Osteocyte (in vitro differentiated cells): ENCODE measurements around the gene BTG1. TPM values are rescaled to one million over a fixed set of nuclear protein-coding genes. Genes with fewer than 3 reads are reported as not detected.

Source experiments
- DNase-seq: peaks from one replicate; pipeline ENCODE4 v3.0.0; 2021; ENCODE audit warnings: mixed read lengths; ENCODE audit not compliant: unreplicated experiment; ENCODE audit errors: extremely low spot score
- H3K27ac Mint-ChIP-seq: one replicate; pipeline ENCODE4 v1.8.0; 2021; ENCODE audit warnings: mild to moderate bottlenecking, mixed read lengths; ENCODE audit not compliant: unreplicated experiment
- H3K27me3 Mint-ChIP-seq: one replicate; pipeline ENCODE4 v1.8.0; 2021; ENCODE audit warnings: mixed read lengths; ENCODE audit not compliant: unreplicated experiment
- H3K36me3 Mint-ChIP-seq: one replicate; pipeline ENCODE4 v1.8.0; 2021; ENCODE audit warnings: mixed read lengths; ENCODE audit not compliant: unreplicated experiment
- H3K4me1 Mint-ChIP-seq: one replicate; pipeline ENCODE4 v1.8.0; 2021; ENCODE audit warnings: mixed read lengths; ENCODE audit not compliant: unreplicated experiment
- H3K4me3 Mint-ChIP-seq: one replicate; pipeline ENCODE4 v1.8.0; 2021; ENCODE audit warnings: mild to moderate bottlenecking, moderate library complexity, mixed read lengths; ENCODE audit not compliant: unreplicated experiment
- H3K9me3 Mint-ChIP-seq: one replicate; pipeline ENCODE4 v1.8.0; 2021; ENCODE audit warnings: mixed read lengths; ENCODE audit not compliant: unreplicated experiment
- total RNA-seq: library from RNA; stranded (reverse); gene quantifications from 2 replicates; pipeline ENCODE4 v1.2.1, GENCODE V29; 2021
- TF ChIP-seq, protein P1 (sequence below): fragments of 200-600 bp; sonication (generic); IDR thresholded peaks from 2 replicates; pipeline ENCODE4 v1.5.0; 2021; ENCODE audit warnings: antibody characterized with exemption, mild to moderate bottlenecking, moderate library complexity

BTG1 gene
- total RNA-seq, 1 donor from 2014 or later = 121 TPM

DNA sequence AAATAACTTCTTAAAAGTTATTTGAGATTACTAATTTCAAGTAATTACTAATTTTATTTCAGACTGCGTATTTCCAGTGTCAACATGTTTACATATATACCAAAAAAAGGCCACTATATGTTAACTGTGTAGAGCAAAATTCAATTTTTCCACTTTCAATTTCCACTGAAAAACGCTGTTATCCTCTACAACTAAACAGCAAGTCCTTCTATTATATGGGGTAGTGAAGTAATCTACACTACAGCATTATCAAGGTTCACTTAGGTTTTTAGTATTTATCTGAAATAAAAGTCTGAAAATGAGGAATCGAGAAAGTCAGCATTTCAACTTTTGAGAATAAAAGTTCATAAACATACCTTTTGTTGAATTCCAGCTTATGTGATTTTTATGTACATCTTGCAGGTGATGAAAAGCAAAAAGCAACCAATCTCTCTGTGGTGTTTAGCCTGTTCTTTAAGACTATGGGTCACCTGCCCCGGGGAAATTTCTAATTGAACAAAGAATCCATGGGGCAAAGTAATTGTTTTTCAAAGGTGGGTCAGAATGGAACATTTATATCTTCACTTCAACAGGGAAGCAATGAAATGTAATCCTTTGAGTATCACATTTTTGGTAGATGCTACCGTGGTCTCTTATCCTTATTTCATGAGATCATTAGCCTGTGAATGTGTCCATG is 3.3 kb downstream of the BTG1 start:
- peaks cover 47% of the 10 kb centered on the region for H3K36me3 Mint-ChIP-seq
- peaks cover 73% of the 10 kb centered on the region for H3K4me1 Mint-ChIP-seq
- H3K27ac Mint-ChIP-seq = peak overlapping the region; percentile 64
- DNase-seq = no peak
- TF ChIP-seq, protein P1, sequence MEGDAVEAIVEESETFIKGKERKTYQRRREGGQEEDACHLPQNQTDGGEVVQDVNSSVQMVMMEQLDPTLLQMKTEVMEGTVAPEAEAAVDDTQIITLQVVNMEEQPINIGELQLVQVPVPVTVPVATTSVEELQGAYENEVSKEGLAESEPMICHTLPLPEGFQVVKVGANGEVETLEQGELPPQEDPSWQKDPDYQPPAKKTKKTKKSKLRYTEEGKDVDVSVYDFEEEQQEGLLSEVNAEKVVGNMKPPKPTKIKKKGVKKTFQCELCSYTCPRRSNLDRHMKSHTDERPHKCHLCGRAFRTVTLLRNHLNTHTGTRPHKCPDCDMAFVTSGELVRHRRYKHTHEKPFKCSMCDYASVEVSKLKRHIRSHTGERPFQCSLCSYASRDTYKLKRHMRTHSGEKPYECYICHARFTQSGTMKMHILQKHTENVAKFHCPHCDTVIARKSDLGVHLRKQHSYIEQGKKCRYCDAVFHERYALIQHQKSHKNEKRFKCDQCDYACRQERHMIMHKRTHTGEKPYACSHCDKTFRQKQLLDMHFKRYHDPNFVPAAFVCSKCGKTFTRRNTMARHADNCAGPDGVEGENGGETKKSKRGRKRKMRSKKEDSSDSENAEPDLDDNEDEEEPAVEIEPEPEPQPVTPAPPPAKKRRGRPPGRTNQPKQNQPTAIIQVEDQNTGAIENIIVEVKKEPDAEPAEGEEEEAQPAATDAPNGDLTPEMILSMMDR = no peak
- H3K4me3 Mint-ChIP-seq = peak overlapping the region; percentile 99
- no peaks in the 10 kb centered on the region for H3K9me3 Mint-ChIP-seq
- no peaks in the 10 kb centered on the region for H3K27me3 Mint-ChIP-seq

DNA sequence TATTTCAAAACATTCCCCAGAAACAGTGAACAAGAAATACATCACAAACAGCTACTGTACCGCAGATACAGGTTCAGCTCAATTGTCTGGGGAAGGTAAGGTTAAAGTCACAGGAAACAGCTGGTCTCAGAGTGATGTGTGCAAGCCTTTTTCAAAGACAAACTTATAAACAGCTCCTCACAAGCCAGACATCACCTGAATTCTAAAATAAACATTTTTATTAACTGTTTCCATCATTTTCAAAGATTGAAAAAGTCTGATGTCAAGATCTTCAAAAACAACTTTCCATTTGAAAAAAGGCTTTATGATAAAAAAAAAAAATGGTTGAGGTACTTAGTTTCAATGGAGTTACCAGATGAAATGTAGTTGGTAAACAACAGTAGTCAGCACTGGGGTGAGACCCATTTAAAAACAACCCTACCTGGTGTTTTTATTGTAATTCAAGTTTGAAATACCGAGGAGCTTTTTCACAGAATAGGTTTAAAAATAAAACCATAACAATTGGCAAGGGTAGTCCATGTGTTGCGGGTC is 4.0 kb downstream of the BTG1 start:
- DNase-seq = no peak
- peak overlapping the region; percentile 74 for H3K27ac Mint-ChIP-seq

DNA sequence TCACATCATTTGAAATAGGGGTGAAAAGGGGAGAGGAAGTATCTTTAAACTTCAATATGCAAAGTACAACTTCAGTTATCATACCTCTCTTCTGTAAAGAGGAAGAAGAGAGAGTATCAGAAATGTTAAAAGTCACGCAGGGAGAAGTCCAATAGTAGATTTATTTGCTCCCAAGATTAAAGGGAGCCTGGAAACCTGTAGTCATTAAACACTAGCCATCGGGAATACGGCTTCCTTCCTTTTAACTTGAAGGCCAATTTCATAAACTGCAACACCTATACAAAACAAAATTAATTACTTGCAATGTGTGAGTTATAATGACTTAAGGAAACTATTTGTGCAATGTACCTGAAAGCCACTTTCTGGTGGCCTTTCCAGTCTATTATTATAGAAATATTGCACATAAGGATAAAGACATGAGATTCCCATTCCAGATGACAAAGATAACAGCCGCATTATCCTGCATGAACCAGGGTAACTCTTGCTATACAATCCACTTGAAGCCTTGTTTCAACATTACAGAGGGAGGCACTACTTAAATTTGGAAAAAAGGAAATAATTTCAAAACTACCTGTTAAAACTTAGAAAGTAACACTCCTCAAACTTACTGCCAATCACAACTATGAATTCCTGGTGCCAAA is 4.6 kb downstream of the BTG1 start:
- Mint-ChIP-seq H3K4me3 (peak overlapping the region; percentile 99), H3K36me3 (peaks cover 47% of the 10 kb centered on the region), H3K27me3 (no peaks in the 10 kb centered on the region), H3K27ac (peak overlapping the region; percentile 74), H3K4me1 (peaks cover 76% of the 10 kb centered on the region), H3K9me3 (no peaks in the 10 kb centered on the region)
- no peak for DNase-seq
- TF ChIP-seq, protein P1 = no peak

More for the DNA sequence above, 4.0 kb downstream of the BTG1 start:
- no peaks in the 10 kb centered on the region for H3K27me3 Mint-ChIP-seq
- peaks cover 73% of the 10 kb centered on the region for H3K4me1 Mint-ChIP-seq
- TF ChIP-seq, protein P1 = no peak
- no peaks in the 10 kb centered on the region for H3K9me3 Mint-ChIP-seq
- peaks cover 47% of the 10 kb centered on the region for H3K36me3 Mint-ChIP-seq
- peak overlapping the region; percentile 99 for H3K4me3 Mint-ChIP-seq

DNA sequence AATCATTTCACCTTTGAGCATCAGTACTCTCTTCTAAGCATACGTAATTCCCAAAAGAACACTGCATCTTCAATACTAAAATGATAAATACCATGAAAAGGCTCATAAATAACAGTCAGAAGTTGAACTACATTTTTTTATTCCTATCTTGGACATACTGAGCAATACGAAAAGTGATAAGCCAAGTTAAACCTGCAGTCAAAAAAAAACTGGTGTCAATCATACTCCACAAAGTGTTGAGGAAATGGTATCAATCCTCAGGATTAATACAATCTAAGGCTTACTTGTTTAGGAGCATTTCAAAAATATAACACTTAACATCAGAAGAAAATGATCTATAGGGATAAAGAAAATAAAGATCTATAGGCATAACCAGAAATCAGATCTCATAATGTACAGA is 5.5 kb downstream of the BTG1 start:
- DNase-seq = no peak
- TF ChIP-seq, protein P1 = no peak
- H3K27ac Mint-ChIP-seq = peak overlapping the region; percentile 74
- H3K9me3 Mint-ChIP-seq = no peaks in the 10 kb centered on the region
- H3K4me3 Mint-ChIP-seq = peak overlapping the region; percentile 99
- H3K4me1 Mint-ChIP-seq = peaks cover 84% of the 10 kb centered on the region
- peaks cover 45% of the 10 kb centered on the region for H3K36me3 Mint-ChIP-seq
- no peaks in the 10 kb centered on the region for H3K27me3 Mint-ChIP-seq

DNA sequence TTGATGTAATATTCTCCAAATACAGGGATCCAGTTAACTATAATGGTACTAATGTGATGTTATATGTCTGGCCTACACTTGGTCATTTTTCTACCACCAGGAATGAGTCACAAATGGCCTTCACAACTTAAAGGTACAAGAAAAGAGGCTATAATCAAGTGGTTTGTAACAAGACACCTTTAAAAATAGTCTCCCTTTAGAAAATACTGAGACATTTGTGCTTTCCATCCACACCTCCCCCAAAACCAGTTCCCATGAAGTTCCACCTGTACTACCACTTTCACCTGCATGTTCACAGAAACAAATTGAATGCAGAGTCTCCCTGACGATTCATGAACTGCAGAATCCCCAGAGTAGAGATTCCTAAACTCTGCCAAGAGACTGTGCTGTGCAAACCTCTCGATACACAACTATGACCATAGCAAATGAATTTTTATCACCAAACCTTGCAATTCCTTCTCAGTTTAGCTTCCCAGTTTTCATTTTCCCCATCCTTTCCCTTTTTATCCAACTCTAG is 6.0 kb downstream of the BTG1 start:
- H3K27ac Mint-ChIP-seq = peak overlapping the region; percentile 74
- no peaks in the 10 kb centered on the region for H3K9me3 Mint-ChIP-seq
- no peaks in the 10 kb centered on the region for H3K27me3 Mint-ChIP-seq
- TF ChIP-seq, protein P1 = no peak
- DNase-seq = no peak
- H3K36me3 Mint-ChIP-seq = peaks cover 45% of the 10 kb centered on the region
- H3K4me3 Mint-ChIP-seq = peak overlapping the region; percentile 99
- H3K4me1 Mint-ChIP-seq = peaks cover 89% of the 10 kb centered on the region
